Testis (tissue), 2 donors: ENCODE data around the gene BGLAP.

Source experiments
- POLR2A ChIP-seq: fragments of 450-650 bp; IDR thresholded peaks from one replicate; pipeline ENCODE4 v1.6.1; 2017; ENCODE audit warnings: antibody characterized with exemption, mild to moderate bottlenecking, moderate library complexity
- TF ChIP-seq, protein P1 (sequence below), 3 experiments: fragments of 450-650 bp in 2 of 3; fragments of 200-600 bp in 1 of 3; sonication (generic) in 1 of 3; IDR thresholded peaks; one replicate each; pipeline ENCODE4 v1.5.1; 2016 to 2019; ENCODE audit warnings: antibody characterized with exemption in 3 of 3, mild to moderate bottlenecking in 2 of 3, moderate library complexity in 1 of 3

DNA sequence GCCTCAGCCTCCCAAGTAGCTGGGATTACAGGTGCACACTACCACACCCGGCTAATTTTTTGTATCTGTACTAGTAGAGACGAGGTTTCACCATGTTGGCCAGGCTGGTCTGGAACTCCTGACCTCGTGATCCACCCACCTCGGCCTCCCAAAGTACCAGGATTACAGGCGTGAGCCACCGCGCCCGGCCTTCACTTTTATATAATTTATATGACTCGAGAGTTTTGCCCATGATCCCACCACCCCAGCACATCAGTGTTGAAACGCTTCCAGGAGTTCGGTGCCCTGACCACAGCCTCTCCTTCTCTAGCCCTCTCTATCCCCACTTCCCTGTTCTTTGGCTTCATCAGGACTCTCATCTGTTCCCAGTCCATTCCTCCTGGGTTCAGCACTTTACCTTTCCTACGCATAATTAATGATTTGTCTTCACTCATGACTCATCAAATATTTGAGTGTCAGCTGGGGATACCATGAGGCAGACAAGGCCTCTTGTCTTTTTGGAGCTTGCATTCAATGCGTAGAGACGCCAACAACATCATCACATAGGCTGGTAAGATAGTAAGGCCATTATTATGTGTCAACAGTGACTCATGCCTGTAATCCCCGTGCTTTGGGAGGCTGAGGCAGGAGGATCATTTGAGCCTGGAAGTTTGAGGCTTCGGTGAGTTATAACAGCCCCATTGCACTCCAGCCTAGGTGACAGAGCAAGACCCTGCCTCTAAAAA is 27.8 kb upstream of the BGLAP start:
- TF ChIP-seq, protein P1, sequence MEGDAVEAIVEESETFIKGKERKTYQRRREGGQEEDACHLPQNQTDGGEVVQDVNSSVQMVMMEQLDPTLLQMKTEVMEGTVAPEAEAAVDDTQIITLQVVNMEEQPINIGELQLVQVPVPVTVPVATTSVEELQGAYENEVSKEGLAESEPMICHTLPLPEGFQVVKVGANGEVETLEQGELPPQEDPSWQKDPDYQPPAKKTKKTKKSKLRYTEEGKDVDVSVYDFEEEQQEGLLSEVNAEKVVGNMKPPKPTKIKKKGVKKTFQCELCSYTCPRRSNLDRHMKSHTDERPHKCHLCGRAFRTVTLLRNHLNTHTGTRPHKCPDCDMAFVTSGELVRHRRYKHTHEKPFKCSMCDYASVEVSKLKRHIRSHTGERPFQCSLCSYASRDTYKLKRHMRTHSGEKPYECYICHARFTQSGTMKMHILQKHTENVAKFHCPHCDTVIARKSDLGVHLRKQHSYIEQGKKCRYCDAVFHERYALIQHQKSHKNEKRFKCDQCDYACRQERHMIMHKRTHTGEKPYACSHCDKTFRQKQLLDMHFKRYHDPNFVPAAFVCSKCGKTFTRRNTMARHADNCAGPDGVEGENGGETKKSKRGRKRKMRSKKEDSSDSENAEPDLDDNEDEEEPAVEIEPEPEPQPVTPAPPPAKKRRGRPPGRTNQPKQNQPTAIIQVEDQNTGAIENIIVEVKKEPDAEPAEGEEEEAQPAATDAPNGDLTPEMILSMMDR (IDR thresholded peaks at IDR 0.05), result no peak
- TF ChIP-seq POLR2A, result no peak
